ENCODE data around the gene RASGRF1. TPM values are rescaled to one million over a fixed set of nuclear protein-coding genes. Genes with fewer than 3 reads are reported as not detected.

RASGRF1 gene
- total RNA-seq, 3 donors from 2014 or later, result 0.22 to 0.35 TPM; not detected in 1

- no peaks in the 10 kb centered on the region for H3K36me3 ChIP-seq (ENCODE audit: low read depth)
- no peak for ATAC-seq
- TF ChIP-seq, protein P1, sequence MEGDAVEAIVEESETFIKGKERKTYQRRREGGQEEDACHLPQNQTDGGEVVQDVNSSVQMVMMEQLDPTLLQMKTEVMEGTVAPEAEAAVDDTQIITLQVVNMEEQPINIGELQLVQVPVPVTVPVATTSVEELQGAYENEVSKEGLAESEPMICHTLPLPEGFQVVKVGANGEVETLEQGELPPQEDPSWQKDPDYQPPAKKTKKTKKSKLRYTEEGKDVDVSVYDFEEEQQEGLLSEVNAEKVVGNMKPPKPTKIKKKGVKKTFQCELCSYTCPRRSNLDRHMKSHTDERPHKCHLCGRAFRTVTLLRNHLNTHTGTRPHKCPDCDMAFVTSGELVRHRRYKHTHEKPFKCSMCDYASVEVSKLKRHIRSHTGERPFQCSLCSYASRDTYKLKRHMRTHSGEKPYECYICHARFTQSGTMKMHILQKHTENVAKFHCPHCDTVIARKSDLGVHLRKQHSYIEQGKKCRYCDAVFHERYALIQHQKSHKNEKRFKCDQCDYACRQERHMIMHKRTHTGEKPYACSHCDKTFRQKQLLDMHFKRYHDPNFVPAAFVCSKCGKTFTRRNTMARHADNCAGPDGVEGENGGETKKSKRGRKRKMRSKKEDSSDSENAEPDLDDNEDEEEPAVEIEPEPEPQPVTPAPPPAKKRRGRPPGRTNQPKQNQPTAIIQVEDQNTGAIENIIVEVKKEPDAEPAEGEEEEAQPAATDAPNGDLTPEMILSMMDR (IDR thresholded peaks at IDR 0.05), result no peak
- no peak overlapping the region for H3K4me3 ChIP-seq
- H3K9me3 ChIP-seq, result peaks cover 8% of the 10 kb centered on the region
- DNase-seq, result no peak
- no peaks in the 10 kb centered on the region for H3K4me1 ChIP-seq (ENCODE audit: low read depth)
- intact Hi-C loops (cut with DNase I, micrococcal nuclease), result no loop called here
These were observed 43.7 kb downstream of the RASGRF1 start for GRCh38 chr15:79046691-79047404.

GRCh38 chr15:79045041-79045440, 45.5 kb downstream of the RASGRF1 start:
- H3K9me3 ChIP-seq, result peaks cover 8% of the 10 kb centered on the region
- TF ChIP-seq, protein P1 (IDR thresholded peaks at IDR 0.05), result no peak
- intact Hi-C loops (cut with DNase I, micrococcal nuclease), result no loop called here
- no peak overlapping the region for H3K4me3 ChIP-seq
- H3K36me3 ChIP-seq (ENCODE audit: low read depth), result no peaks in the 10 kb centered on the region
- DNase-seq (no peak), ATAC-seq (no peak)
- H3K4me1 ChIP-seq (ENCODE audit: low read depth), result no peaks in the 10 kb centered on the region

GRCh38 chr15:79042213-79042928, 48.2 kb downstream of the RASGRF1 start:
- no peak for DNase-seq
- Histone ChIP-seq H3K36me3 (ENCODE audit: low read depth) (no peaks in the 10 kb centered on the region), H3K4me3 (no peak overlapping the region), H3K9me3 (peaks cover 8% of the 10 kb centered on the region), H3K4me1 (ENCODE audit: low read depth) (no peaks in the 10 kb centered on the region)
- TF ChIP-seq, protein P1 (IDR thresholded peaks at IDR 0.05), result no peak
- ATAC-seq, result no peak
- intact Hi-C loops (cut with DNase I, micrococcal nuclease), result no loop called here

GRCh38 chr15:79041601-79042168, 48.9 kb downstream of the RASGRF1 start:
- Histone ChIP-seq H3K4me3 (no peak overlapping the region), H3K4me1 (ENCODE audit: low read depth) (no peaks in the 10 kb centered on the region), H3K9me3 (peaks cover 8% of the 10 kb centered on the region), H3K36me3 (ENCODE audit: low read depth) (no peaks in the 10 kb centered on the region)
- intact Hi-C loops (cut with DNase I, micrococcal nuclease), result no loop called here
- TF ChIP-seq, protein P1 (IDR thresholded peaks at IDR 0.05), result no peak
- ATAC-seq (no peak), DNase-seq (no peak)

DNA sequence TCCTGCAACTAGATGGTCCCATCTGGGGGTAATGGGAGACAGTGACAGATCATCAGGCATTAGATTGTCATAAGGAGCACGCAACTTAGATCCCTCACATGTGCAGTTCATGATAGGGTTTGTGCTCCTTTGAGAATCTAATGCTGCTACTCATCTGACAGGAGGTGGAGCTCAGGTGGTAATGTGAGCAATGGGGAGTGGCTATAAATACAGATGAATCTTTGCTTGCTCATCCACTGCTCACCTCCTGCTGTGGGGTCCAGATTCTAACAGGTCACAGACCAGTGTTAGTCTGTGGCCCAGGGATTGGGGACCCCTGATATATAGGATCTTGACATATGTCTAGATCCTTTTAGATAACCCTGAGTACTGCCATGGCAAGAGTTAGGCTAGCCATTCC, 52.7 kb downstream of the RASGRF1 start:
- H3K4me1 ChIP-seq (ENCODE audit: low read depth), result no peaks in the 10 kb centered on the region
- ATAC-seq (no peak), DNase-seq (no peak)
- TF ChIP-seq, protein P1 (IDR thresholded peaks at IDR 0.05), result no peak
- H3K4me3 ChIP-seq, result no peak overlapping the region
- no peaks in the 10 kb centered on the region for H3K36me3 ChIP-seq (ENCODE audit: low read depth)
- intact Hi-C loops (cut with DNase I, micrococcal nuclease), result loop anchor here in 1 of 2 donors (10.0 kb wide), 1 partner anchor 147 kb away; no protein-coding TSS in a partner anchor
- peaks cover 5% of the 10 kb centered on the region for H3K9me3 ChIP-seq
